ENCODE data around the gene KIAA0513.

The KIAA0513 gene

DNA sequence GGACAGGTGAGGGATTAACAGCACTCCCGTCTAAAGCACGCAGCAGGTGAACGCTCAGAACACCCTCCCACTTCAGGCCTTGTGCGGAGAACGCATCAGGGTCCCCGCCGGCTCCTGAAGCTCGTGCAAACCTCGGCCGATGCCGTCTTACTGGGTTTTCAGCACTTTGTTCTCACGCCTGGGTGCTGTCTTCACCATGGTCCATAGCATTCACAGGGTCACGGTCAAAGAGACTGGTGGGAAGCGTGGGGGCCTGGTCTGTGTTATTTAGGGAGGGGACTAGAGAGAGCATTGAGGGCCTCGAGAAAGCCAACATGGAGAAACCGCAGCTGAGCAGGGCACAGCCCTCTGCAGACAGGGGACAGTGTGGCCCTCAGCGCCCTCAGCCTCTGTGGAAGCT, 58.1 kb downstream of the KIAA0513 start:
- no peak for DNase-seq (ENCODE audit: extremely low read depth in 1 of 2, low read depth in 1 of 2)

- peak; percentile 47 to 57 for DNase-seq (ENCODE audit: extremely low read depth in 1 of 2, low read depth in 1 of 2)
Measured at GRCh38 chr16:85086347-85087291, 59.0 kb downstream of the KIAA0513 start.

- no peak for DNase-seq (ENCODE audit: extremely low read depth in 1 of 2, low read depth in 1 of 2)
Measured at GRCh38 chr16:85087899-85088569, 60.4 kb downstream of the KIAA0513 start.

- no peak for DNase-seq (ENCODE audit: extremely low read depth in 1 of 2, low read depth in 1 of 2)
Measured at GRCh38 chr16:85088570-85089199, 61.1 kb downstream of the KIAA0513 start.

DNA sequence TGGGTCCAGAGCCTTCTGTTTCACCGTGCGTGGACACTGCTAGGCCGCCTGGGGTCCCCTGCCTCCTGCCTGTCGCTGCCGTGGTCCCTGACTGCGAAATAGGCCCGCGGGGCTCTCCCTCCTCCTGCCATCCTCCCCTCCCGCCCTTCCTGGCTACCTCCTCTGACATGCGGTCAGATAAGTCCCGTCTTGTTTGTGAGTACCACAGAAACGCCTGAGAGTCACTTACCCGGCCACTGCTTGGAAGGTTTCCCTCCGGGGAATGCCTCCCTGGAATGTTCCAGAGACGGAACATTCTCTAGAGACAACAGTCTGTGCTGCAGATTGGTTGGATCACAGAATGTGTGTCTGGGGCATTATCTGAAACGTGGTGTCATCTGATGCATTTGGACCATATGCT, 61.9 kb downstream of the KIAA0513 start:
- no peak for DNase-seq (ENCODE audit: extremely low read depth in 1 of 2, low read depth in 1 of 2)

GRCh38 chr16:85090181-85090580, 62.6 kb downstream of the KIAA0513 start:
- DNase-seq (ENCODE audit: extremely low read depth in 1 of 2, low read depth in 1 of 2): no peak

- DNase-seq (ENCODE audit: extremely low read depth in 1 of 2, low read depth in 1 of 2): no peak
Measured at GRCh38 chr16:85090873-85091521, 63.4 kb downstream of the KIAA0513 start.

DNA sequence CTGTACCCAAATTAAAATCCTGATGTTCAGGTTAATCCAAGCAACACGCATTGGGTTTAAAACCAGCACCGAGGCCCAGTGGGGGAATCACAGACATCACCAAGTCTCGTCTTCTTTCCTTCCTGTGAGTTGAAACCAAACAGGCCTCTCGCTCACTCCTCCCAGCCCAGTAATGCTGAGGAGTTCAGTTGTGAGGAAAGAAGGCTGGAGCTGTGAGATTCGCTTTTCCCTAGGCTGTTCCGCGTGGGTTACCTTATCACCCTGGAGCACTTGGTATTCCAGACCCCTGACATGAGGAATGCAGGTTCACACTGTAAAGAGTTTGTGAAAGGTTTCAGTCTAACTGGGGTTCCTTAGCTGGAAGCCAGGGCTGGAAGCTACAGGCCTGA, 63.9 kb downstream of the KIAA0513 start:
- DNase-seq (ENCODE audit: extremely low read depth in 1 of 2, low read depth in 1 of 2): no peak

- DNase-seq (ENCODE audit: extremely low read depth in 1 of 2, low read depth in 1 of 2): no peak
Measured at GRCh38 chr16:85092309-85092708, 64.7 kb downstream of the KIAA0513 start.

DNA sequence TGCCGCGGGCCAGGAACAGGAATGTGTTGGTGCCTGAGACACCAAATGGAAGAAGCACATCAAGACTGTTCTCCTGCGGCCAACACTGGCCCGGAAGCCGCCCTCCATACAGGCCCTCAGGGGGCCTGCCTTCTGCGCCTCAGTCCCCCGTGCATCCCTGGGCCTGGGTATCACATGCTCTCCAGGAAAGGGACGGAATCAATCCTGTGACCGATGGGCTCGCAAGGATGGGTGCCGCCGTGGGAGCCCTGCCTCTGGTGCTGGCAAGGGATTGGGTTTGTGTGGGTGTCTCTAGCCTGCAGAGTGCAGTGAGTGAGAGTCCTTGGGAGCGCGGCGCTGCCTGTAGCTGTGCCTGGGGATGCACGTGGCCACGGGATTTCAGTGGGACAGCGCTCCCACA, 65.3 kb downstream of the KIAA0513 start:
- no peak for DNase-seq (ENCODE audit: extremely low read depth in 1 of 2, low read depth in 1 of 2)

DNA sequence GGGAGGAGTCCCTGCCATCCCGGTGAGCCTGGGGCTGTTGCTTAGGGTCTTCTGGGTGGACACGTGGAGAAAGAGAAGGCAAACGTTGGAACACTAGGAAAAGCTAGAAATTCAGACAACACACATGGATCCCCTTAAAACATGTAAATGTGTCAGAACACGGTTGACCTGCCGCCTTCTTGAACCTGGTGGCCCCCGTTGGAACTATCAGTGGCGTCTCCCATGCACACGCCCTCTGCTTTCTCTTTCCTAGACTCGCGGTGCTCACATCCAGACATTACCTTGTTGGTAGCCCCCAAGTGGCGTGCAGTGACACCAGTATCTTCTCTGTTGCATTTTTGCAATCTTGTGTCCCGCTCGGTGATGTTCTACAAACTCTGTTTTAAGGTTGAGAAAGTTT, 66.1 kb downstream of the KIAA0513 start:
- DNase-seq (ENCODE audit: extremely low read depth in 1 of 2, low read depth in 1 of 2): no peak

DNA sequence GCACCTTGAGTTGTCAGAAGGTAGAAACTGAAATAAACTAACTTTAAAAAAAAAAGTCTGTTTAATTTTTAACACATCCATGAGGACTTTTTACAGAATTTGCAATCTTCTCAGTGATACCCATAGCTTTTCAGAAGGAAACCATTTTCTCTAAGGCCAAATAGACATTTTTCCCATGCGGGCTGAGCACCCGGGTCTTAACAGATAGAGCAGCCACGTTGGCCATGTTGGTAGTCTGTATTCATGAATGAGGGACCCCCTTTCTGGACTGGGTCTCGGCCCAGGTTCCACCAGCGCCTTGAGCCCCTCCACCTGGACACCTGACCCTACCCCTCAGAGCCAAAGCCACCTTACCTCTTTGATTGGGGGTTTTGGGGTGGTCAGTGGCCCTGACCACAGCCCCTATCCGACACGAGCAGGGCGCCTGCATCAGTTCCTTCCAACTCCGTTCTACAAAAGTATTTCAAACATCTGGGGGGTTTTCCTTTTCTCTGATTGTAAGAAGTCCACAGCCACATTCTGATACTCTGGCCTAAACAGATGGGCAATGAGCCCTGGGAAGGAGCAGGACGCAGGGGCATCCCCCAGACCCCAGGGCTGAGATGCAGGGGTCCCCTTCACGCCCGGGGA, 66.7 kb downstream of the KIAA0513 start:
- no peak for DNase-seq (ENCODE audit: extremely low read depth in 1 of 2, low read depth in 1 of 2)

DNA sequence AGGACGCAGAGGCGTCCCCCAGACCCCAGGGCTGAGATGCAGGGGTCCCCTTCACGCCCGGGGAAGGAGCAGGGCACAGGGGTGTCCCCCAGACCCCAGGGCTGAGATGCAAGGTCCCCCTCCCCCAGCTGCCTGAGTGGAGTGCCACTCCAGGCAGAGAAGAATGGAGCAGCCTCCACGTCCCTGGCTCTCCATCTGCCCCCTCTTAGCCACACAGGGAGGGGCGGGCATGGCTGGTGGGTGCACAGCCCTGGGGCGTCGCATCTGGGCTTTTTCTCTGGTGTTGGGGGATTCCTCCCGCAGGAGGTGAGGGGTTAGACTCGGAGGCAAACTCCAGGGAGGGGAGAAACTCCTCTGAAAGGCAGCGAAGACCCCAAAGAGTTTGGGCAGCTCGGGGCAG, 67.2 kb downstream of the KIAA0513 start:
- DNase-seq (ENCODE audit: extremely low read depth in 1 of 2, low read depth in 1 of 2): no peak

DNA sequence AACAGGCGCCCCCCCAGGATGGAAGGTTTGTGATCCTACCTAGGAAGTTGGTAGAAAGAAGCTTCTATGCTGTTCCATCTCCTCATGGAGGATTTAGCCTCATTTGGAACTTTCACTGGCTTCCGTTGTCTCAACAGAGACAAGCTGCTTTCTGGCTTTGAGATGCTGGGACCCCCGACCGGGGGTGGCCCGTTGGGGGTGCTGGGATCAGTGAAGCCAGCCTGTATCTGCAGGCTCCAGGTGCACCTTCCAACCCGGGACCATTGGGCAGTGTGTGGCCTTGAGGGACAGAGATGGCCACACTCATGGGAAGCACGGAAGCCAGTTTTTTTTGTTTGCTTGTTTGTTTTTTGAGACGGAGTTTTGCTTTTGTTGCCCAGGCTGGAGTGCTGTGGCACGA, 69.3 kb downstream of the KIAA0513 start:
- no peak for DNase-seq (ENCODE audit: extremely low read depth in 1 of 2, low read depth in 1 of 2)

DNA sequence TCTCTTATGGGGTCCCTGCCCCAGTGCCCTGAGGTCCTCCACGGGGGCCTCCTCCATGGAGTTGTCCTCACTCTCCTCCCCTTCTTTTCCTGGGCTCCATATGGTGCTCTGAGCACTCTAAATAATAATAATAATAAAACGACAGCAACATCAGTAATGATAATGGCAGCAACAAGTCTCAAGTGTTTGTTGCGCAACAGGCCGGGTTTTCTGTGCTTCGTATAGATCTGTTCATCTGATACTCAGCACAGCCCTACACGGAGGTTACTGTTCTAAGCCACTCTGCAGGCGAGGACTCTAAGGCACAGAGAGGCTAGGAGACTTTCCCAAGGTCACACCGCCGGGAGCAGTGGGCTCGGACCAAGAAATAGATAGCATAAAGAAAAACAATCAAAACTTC, 71.0 kb downstream of the KIAA0513 start:
- no peak for DNase-seq (ENCODE audit: extremely low read depth in 1 of 2, low read depth in 1 of 2)

- no peak for DNase-seq (ENCODE audit: extremely low read depth in 1 of 2, low read depth in 1 of 2)
Measured at GRCh38 chr16:85100265-85100664, 72.7 kb downstream of the KIAA0513 start.

GRCh38 chr16:85101956-85102630, 74.5 kb downstream of the KIAA0513 start:
- no peak for DNase-seq (ENCODE audit: extremely low read depth in 1 of 2, low read depth in 1 of 2)

GRCh38 chr16:85103114-85104079, 75.8 kb downstream of the KIAA0513 start:
- DNase-seq (ENCODE audit: extremely low read depth in 1 of 2, low read depth in 1 of 2): no peak

- DNase-seq (ENCODE audit: extremely low read depth in 1 of 2, low read depth in 1 of 2): no peak
Measured at GRCh38 chr16:85104147-85104546, 76.6 kb downstream of the KIAA0513 start.
